Stimulated activated effector memory CD8-positive, alpha-beta T cell treated with anti-CD3 and anti-CD28 coated beads, Interleukin-12 subunit alpha, Interleukin-12 subunit beta, amount 100 ng/mL, for 72 hours (primary cell): ENCODE results near the gene TINAGL1.
A peak's percentile ranks its signal among the peaks of the same experiment; 100 is the strongest.

Experiments used
- ATAC-seq: fragments of 150-1000 bp; cut with Tn5 transposase; 2 replicates; pipeline ENCODE4 v1.10.0; 2021
- DNase-seq, 2 donors: peaks; one replicate each; pipeline ENCODE4 v3.0.0; 2021 to 2022; ENCODE audit warnings: low spot score in 2 of 2
- H3K27ac Mint-ChIP-seq: one replicate; pipeline ENCODE4 v1.8.0; 2022; ENCODE audit warnings: mild to moderate bottlenecking, mixed read lengths
- H3K36me3 Mint-ChIP-seq: one replicate; pipeline ENCODE4 v1.8.0; 2022; ENCODE audit warnings: mild to moderate bottlenecking, mixed read lengths
- H3K4me1 Mint-ChIP-seq: one replicate; pipeline ENCODE4 v1.8.0; 2022; ENCODE audit warnings: mixed read lengths
- H3K4me3 Mint-ChIP-seq: one replicate; pipeline ENCODE4 v1.8.0; 2022; ENCODE audit warnings: mild to moderate bottlenecking, mixed read lengths
- H3K9me3 Mint-ChIP-seq: one replicate; pipeline ENCODE4 v1.8.0; 2022; ENCODE audit warnings: mixed read lengths

Gene TINAGL1

DNA sequence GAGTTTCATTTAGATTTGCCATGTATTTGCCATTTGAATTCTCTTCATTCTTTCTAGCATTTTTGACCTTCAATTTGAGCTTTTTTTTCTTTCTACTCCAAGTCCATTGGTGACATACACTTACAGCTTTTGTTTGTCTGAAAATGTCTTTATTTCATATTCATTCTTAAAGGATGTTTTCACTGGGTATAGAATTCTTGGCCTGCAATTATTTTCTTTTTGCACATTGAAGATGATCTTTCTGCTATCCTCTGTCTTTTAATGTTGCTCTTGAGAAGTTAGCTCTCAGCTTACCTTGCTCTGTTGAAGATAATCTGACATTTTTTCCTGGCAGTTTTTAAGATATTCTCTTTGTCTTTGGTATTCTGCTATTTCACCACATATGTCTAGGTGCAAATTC is 16.6 kb upstream of the TINAGL1 start:
- Mint-ChIP-seq H3K27ac (no peak overlapping the region), H3K9me3 (no peaks in the 10 kb centered on the region), H3K36me3 (no peaks in the 10 kb centered on the region), H3K4me3 (no peak overlapping the region), H3K4me1 (no peaks in the 10 kb centered on the region)
- ATAC-seq (no peak), DNase-seq (no peak)

DNA sequence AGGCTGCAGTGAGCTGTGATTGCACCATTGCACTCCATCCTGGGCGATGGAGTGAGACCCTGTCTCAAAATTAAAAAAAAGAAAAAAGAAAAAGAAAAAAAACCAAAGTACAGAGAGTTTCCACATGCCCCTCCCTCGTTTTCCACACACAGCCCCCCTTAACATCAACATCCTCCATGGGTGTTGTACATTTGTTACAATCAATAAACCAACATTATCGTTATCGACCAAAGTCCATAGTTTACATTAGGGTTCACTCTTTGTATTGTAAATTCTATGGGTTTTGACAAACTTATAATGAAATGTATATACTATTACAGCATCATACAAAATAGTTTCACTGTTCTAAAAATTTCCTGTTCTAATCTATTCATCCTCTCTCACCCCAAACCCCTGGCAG is 15.9 kb upstream of the TINAGL1 start:
- no peaks in the 10 kb centered on the region for H3K36me3 Mint-ChIP-seq
- no peaks in the 10 kb centered on the region for H3K9me3 Mint-ChIP-seq
- no peak overlapping the region for H3K4me3 Mint-ChIP-seq
- no peaks in the 10 kb centered on the region for H3K4me1 Mint-ChIP-seq
- H3K27ac Mint-ChIP-seq: no peak overlapping the region
- no peak for DNase-seq
- no peak for ATAC-seq

DNA sequence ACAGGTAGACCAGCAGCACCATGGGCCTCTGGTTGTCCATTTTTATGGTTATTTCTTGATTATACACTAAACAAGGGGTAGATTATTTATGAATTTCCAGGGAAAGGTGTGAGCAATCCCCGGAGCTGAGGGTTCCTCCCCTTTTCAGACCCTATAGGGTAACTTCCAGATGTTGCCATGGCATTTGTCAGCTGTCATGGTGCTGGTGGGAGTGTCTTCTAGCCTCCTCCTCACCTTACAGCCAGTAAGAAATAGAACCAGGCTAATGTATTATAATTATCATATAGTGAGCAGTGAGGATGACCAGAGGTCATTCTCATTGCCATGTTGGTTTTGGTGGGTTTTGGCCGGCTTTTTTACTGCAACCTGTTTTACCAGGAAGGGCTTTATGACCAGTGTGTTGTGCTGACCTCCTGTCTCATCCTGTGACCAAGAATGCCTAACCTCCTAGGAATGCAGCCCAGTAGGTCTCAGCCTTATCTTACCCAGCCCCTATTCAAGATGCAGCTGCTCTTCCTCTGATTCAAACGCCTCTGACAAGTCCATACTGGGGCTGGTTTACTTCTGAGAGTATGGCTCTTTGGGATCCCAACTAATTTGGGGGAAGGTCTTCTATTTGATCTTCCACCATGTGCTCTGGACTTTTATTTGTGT is 13.5 kb upstream of the TINAGL1 start:
- H3K27ac Mint-ChIP-seq: no peak overlapping the region
- no peaks in the 10 kb centered on the region for H3K4me1 Mint-ChIP-seq
- no peaks in the 10 kb centered on the region for H3K9me3 Mint-ChIP-seq
- no peak for ATAC-seq
- H3K36me3 Mint-ChIP-seq: no peaks in the 10 kb centered on the region
- DNase-seq: no peak
- H3K4me3 Mint-ChIP-seq: no peak overlapping the region

DNA sequence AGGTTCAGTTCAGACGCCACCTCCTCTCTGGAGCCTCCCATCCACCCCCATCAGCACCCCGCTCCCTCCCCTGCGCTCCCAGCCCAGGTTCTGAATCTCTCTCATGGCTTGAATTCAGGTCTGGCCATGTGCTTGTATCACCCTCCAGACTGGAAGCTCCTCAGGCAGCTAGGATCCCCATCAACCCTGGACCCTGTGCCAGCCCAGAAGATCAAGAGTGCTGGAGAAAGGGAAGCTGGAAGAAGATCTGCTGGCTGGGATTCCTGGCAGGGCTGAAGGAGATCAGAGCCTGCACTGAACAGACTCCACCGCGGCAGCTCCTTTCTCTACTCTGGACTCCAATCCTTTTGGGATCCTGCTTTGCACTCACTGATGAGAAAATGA is 11.7 kb upstream of the TINAGL1 start:
- ATAC-seq (no peak), DNase-seq (no peak)
- H3K36me3 Mint-ChIP-seq: no peaks in the 10 kb centered on the region
- no peaks in the 10 kb centered on the region for H3K4me1 Mint-ChIP-seq
- no peaks in the 10 kb centered on the region for H3K9me3 Mint-ChIP-seq
- no peak overlapping the region for H3K4me3 Mint-ChIP-seq
- H3K27ac Mint-ChIP-seq: no peak overlapping the region

DNA sequence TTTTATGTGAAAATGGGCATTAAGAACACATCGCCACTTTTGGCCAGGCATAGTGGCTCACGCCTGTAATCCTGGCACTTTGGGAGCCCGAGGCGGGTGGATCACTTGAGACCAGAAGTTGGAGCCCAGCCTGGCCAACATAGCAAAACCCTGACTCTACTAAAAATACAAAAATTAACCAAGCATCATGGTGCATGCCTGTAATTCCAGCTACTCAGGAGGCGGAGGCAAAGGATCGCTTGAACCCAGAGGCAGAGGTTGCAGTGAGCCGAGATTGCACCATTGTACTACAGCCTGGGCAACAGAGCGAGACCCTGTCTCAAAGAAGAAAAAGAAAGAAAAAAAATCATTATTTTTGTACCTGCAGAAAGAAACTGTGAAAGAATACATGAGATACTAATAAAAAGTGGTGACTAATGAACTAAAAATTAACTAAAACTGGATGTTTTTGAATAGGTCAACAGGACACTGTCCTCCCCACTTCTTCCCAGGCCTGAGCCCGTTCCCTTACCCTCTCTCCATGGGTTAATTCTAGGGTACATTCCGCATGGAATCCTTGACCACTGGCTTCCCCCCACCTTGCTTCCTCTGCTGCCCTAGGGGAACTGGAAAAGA is 8.3 kb upstream of the TINAGL1 start:
- no peaks in the 10 kb centered on the region for H3K36me3 Mint-ChIP-seq
- DNase-seq (no peak), ATAC-seq (no peak)
- no peak overlapping the region for H3K4me3 Mint-ChIP-seq
- no peaks in the 10 kb centered on the region for H3K4me1 Mint-ChIP-seq
- no peaks in the 10 kb centered on the region for H3K9me3 Mint-ChIP-seq
- H3K27ac Mint-ChIP-seq: no peak overlapping the region

DNA sequence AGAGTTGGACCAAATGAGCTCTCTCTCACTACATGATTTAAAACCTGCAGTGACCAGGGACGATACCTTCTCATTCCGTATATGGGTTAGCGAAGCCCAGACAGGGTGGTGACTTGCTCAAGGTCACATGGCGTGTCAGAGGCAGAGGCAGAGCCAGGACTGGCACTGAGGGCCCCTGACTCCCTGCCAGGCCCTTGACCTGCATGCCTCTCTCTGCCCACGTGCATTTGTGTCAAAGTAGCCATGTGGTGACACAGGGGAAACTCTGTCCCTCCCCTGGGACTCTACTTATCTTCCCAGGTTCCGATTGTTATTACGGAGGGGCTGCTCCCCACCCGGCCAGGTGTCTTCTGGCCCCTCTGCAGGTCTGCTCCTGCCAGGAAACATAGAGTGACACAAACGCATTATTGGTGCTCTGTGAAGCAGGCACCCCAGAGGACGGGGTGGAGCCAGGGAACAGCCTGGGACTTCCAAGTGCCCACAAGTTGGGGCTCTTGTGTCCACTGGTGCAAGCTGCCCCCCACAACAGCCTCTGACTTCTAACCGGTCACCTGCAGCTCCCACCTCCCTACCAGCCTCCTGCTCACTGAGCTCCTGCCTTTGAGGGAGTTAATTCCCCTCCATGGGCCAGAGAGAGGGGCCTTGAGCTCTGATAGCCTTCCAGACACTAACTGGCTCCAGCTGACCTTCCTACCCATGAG is 7.3 kb upstream of the TINAGL1 start:
- no peaks in the 10 kb centered on the region for H3K36me3 Mint-ChIP-seq
- peaks cover 1% of the 10 kb centered on the region for H3K4me1 Mint-ChIP-seq
- no peaks in the 10 kb centered on the region for H3K9me3 Mint-ChIP-seq
- DNase-seq: no peak
- no peak overlapping the region for H3K4me3 Mint-ChIP-seq
- ATAC-seq: no peak
- no peak overlapping the region for H3K27ac Mint-ChIP-seq

DNA sequence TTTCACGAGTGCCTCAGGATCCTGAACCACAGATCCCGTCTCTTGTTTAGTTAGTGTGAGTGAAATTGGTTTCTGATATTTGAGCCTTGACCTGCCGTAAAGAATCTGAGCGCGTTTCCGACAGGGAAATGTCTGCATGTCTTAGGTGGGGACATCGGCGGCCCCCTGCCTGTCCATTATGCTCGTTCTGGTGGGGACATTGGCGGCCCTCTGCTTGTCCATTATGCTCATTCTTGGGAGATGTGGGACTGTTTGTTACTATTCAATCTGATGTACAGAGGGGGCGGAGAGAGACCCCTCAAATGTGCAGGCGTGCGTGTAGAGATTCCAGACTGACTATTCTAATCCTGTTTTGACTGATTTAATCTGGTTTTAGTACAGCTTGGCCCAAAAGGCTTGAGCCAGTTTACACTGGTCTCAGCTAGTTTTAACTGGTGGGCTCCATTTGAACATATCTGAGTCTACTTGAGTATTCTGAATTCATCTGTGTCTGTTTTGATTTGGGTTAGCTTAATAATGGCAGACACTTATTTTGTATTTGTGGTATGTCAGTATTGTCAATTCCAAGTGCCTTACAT is 6.6 kb upstream of the TINAGL1 start:
- Mint-ChIP-seq H3K27ac (no peak overlapping the region), H3K4me1 (peaks cover 5% of the 10 kb centered on the region), H3K9me3 (no peaks in the 10 kb centered on the region), H3K36me3 (no peaks in the 10 kb centered on the region), H3K4me3 (no peak overlapping the region)
- DNase-seq (no peak), ATAC-seq (no peak)

DNA sequence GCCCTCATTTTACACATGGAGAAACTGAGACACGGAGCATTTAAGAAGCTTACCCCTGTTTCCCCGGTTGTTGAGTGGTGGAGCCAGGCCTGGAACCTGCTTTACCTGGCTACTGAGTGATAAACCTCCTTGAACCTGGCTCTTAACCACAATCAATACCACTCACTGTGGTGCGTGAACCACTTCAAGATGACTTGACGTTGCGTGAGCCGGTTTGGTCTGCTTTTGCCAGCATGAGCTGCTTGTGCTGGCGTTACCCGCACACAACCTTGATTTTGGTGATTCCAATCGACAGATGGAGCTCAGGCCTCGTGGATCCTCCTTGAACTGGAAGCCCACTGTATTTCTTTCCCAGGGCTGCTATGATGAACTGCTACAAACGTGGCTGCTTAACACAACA is 6.1 kb upstream of the TINAGL1 start:
- Mint-ChIP-seq H3K4me3 (no peak overlapping the region), H3K27ac (peak overlapping the region; percentile 0), H3K36me3 (no peaks in the 10 kb centered on the region), H3K4me1 (peaks cover 5% of the 10 kb centered on the region), H3K9me3 (no peaks in the 10 kb centered on the region)
- DNase-seq (no peak), ATAC-seq (no peak)

DNA sequence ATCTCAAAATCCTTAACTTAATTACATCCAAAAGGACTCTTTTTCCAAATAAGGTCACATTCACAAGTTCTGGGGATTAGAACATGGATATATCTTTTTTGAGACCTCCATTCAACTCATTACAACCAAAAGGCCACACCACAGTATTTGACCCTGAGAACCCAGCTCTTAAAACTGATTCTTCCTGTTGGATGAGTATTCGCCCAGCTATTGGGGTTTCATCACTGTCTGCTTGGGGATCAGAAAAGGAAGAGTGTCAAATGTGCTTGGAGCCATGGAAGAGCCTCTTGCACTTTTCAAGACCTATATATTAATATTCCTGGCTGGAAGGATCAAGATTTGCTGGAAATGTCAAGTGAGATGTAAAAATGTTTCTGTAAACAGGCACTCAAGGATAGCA is 5.4 kb upstream of the TINAGL1 start:
- Mint-ChIP-seq H3K4me1 (peaks cover 5% of the 10 kb centered on the region), H3K4me3 (no peak overlapping the region), H3K27ac (peak overlapping the region; percentile 0), H3K9me3 (no peaks in the 10 kb centered on the region), H3K36me3 (no peaks in the 10 kb centered on the region)
- ATAC-seq (no peak), DNase-seq (no peak)

DNA sequence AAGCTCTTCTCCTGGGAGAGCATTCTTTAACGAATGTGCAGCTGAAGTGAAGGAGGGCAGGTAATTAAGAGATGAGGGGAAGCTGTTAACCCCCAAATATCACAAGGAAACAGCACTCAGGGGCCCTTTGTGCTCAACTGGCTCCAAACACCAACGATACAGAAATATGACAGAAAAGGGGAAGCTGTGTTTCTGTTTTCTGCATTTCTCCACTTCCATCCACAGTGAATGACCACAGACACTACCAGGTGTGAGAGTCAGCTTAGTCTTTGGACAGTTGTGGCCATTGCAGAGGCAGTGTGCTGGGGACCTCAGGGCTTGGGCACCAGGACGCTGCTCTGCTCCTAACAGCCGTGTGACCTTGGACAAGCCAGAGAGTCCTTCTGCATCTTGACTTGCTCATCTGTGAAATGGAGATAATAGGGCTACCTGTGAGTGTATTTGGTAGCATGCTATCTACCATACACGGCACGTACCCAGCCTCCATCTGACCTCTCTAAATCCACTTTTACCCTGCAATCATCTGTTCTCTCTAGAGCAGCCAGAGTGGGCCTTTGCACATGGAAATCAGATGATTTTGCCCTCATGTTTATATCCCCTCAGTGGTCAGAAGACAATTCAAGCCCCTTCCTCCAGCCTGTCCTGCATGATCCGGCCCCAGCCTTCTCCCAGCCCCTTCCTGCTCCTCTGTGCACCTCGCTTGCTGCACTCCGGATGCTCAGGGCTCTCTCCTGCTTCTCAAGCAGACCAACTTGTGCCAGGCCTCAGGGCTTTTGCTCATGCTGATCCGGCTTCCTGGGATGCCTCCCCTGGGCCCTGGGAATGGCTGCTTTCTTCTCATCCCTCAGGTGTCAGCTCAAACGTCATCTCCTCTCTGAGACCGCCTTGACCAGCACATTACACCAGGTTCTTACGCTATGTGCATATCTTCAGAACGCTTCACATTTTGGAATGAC is 4.7 kb upstream of the TINAGL1 start:
- ATAC-seq (no peak), DNase-seq (no peak)
- H3K36me3 Mint-ChIP-seq: no peaks in the 10 kb centered on the region
- no peaks in the 10 kb centered on the region for H3K9me3 Mint-ChIP-seq
- H3K4me1 Mint-ChIP-seq: peaks cover 12% of the 10 kb centered on the region
- peak overlapping the region; percentile 0 for H3K27ac Mint-ChIP-seq
- H3K4me3 Mint-ChIP-seq: no peak overlapping the region

DNA sequence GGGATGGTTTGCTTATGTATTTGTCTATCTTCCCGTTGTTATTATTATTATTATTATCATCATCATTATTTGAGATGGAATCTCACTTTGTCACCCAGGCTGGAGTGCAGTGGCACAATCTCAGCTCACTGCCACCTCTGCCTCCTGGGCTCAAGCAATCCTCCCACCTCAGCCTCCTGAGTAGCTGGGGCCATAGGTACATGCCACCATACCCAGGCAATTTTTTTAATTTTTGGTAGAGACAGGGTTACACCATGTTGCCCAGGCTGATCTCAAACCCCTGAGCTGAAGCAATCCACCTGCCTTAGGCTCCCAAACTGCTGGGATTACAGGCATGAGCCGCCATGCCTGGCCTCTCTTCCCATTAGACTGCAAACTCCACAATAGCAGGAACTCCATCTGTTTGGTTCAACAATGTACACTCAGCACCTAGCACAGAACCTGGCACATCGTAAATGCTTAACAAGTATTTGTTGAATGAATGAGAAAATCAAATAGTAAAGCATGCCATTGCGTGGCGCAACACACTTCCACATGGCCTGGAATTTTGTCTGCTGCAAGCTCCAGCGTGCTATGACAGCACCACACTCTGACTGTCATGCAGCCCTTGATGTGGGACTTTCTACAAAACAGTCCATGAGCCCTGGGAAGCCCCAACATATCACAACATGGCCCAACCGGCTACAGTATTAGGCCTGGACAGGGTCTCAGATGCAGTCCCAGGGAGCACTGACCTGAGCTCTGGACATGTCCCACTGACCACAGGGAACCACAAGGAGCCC is 3.8 kb upstream of the TINAGL1 start:
- Mint-ChIP-seq H3K27ac (no peak overlapping the region), H3K36me3 (no peaks in the 10 kb centered on the region), H3K9me3 (no peaks in the 10 kb centered on the region), H3K4me3 (no peak overlapping the region), H3K4me1 (peaks cover 13% of the 10 kb centered on the region)
- no peak for DNase-seq
- no peak for ATAC-seq

DNA sequence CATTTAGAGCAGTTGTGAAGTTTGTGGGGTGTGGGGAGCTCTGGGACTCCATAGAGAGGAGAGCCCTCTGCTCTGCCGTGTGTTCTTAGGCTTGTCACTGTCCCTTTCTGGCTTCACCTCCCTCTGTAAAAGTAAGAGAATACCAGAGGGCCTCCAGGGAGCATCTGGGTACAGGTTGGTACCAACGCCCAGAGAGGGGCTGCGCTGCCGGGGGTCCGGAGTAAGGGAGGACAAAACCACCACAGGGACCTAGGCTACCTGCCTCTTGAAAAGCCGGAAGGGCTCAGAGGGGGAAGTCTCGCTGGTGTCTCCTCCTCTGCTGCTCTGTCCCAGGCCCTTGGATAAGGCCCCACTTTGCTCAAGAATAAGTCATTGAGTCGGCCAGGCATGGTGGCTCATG is 3.1 kb upstream of the TINAGL1 start:
- no peaks in the 10 kb centered on the region for H3K9me3 Mint-ChIP-seq
- H3K27ac Mint-ChIP-seq: no peak overlapping the region
- peaks cover 13% of the 10 kb centered on the region for H3K4me1 Mint-ChIP-seq
- no peak for DNase-seq
- no peak for ATAC-seq
- no peaks in the 10 kb centered on the region for H3K36me3 Mint-ChIP-seq
- H3K4me3 Mint-ChIP-seq: no peak overlapping the region

DNA sequence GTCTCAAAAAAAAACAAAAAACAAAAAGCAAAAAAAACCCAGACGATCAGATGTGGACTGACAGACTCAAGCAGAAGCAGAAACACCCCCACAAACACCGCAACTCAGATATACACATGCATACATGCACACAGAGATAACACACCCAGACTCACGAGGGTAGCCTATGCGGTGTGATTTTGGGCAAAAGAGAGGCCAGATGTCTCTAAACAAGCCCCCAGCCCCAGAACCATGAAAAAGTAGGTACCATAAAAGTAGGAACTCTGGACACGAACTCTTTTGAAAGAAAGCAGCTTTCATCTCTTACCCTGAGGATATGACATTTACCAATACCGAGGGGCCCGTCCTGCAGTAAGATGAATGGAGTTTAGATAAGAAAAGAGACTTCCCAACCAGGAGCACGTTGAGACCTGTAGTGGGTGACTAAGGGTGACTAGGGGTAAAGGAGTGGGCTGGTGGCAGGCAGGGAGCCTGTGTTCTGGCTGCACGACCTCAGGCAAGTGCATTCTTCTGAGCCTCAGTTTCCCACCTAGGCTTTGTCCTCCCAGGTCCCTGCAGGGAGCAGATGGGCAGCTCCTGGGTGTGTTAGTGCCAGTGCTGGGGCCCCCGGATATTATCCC is 1.5 kb upstream of the TINAGL1 start:
- peaks cover 13% of the 10 kb centered on the region for H3K4me1 Mint-ChIP-seq
- H3K4me3 Mint-ChIP-seq: no peak overlapping the region
- no peaks in the 10 kb centered on the region for H3K9me3 Mint-ChIP-seq
- no peak overlapping the region for H3K27ac Mint-ChIP-seq
- no peaks in the 10 kb centered on the region for H3K36me3 Mint-ChIP-seq
- DNase-seq: no peak
- no peak for ATAC-seq
